Measurements from ENCODE around the gene BCOR.

Gene BCOR

DNA sequence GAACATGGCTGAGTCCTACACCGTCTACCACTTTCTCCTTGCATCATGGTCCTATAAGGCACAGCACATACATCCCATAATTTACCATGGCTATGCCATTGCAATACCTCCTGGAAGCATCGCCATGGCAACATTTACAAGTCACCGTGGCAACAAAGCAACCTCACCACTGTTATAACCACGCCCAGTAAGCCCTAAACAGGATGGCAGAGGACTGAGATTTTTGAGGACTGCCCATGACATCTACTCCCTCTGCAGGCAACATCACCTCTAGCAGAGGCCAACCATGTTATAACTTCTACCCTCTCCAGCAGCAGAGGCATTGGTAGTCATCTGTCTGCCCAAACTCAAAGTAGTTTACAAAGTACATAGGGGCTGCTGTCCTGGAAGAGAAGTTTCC is 29.7 kb downstream of the BCOR start:
- Histone ChIP-seq H3K36me3 (peaks cover 62 to 92% (median 72%) of the 10 kb centered on the region in 11 experiments), H3K9ac (no peak overlapping the region), H3K4me1 (peaks cover 29 to 56% (median 51%) of the 10 kb centered on the region in 10 experiments), H3K27ac (no peak overlapping the region), H3K4me2 (peak overlapping the region in 3 of 11 experiments; percentile 0 to 8 (median 3); a peak in 3 of 22 replicates), H3K9me3 (replicated peaks in 1 of 11) (peaks cover 0 to 6% (median 0%) of the 10 kb centered on the region in 11 experiments; a peak in 1 of 22 replicates), H3K4me3 (no peak overlapping the region), H4K20me1 (peaks cover 80 to 99% (median 89%) of the 10 kb centered on the region in 11 experiments; a peak in 21 of 22 replicates), H3K27me3 (no peaks in the 10 kb centered on the region)
- no peak for TF ChIP-seq Cebpa-rat (IDR thresholded peaks at IDR 0.05)

- 0 out of 22 replicates have a peak, but pooled peaks cover 0 to 6% (median 0%) of the 10 kb centered on the region in 11 experiments for H3K9me3 ChIP-seq (replicated peaks in 1 of 11)
- TF ChIP-seq Cebpa-rat (IDR thresholded peaks at IDR 0.05): no peak
Observed at GRCh38 chrX:40066700-40067099, 31.1 kb downstream of the BCOR start.

GRCh38 chrX:40065296-40066046 is 32.3 kb downstream of the BCOR start:
- no peak for TF ChIP-seq Cebpa-rat (IDR thresholded peaks at IDR 0.05)
- Histone ChIP-seq H3K9ac (no peak overlapping the region), H3K4me2 (peak overlapping the region; percentile 54 to 85 (median 66)), H3K27ac (no peak overlapping the region; a peak in 1 of 22 replicates), H3K9me3 (replicated peaks in 1 of 11) (0 out of 22 replicates have a peak, but pooled peaks cover 0 to 6% (median 0%) of the 10 kb centered on the region in 11 experiments), H4K20me1 (peaks cover 66 to 84% (median 74%) of the 10 kb centered on the region in 11 experiments; a peak in 20 of 22 replicates), H3K27me3 (no peaks in the 10 kb centered on the region), H3K4me1 (peaks cover 29 to 60% (median 54%) of the 10 kb centered on the region in 10 experiments), H3K4me3 (no peak overlapping the region), H3K36me3 (peaks cover 66 to 92% (median 76%) of the 10 kb centered on the region in 11 experiments)

More at GRCh38 chrX:40066700-40067099, 31.1 kb downstream of the BCOR start:
- H3K27me3 ChIP-seq: no peaks in the 10 kb centered on the region
- peaks cover 29 to 60% (median 54%) of the 10 kb centered on the region in 10 experiments for H3K4me1 ChIP-seq
- peaks cover 68 to 89% (median 77%) of the 10 kb centered on the region in 11 experiments; a peak in 20 of 22 replicates for H4K20me1 ChIP-seq
- no peak overlapping the region for H3K9ac ChIP-seq
- H3K27ac ChIP-seq: no peak overlapping the region
- H3K36me3 ChIP-seq: peaks cover 62 to 92% (median 73%) of the 10 kb centered on the region in 11 experiments
- H3K4me2 ChIP-seq: peak overlapping the region; percentile 54 to 85 (median 66); a peak in 14 of 22 replicates
- H3K4me3 ChIP-seq: no peak overlapping the region

DNA sequence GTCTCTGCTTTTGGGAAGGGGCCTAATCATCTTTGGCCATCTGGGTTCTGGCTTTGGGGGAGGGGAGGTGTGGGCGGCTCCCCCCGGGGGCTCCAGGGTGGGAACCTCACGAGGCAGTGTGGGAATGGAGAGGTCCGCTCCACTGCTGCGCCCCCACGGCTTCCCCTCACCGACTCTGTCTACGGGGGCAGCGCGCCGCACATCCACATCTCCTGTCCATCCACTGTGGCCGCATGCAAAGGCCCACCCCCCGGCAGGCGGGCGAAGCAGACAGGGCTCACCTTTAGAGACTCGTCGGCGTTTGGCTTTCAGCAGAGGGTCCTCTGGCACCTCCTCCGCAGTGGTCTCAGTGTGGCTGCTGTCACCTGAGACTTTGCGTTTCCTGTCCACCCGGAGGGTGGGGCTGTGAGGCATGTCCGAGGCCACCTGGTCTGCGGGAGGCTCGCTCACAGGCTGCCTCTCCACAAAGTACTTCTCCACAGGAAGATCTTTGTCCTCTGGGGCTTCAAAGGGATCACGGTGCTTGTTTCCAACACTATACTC is 33.6 kb downstream of the BCOR start:
- peak overlapping the region; percentile 54 to 85 (median 66); a peak in 20 of 22 replicates for H3K4me2 ChIP-seq
- peaks cover 66 to 92% (median 76%) of the 10 kb centered on the region in 11 experiments for H3K36me3 ChIP-seq
- no peak for TF ChIP-seq Cebpa-rat (IDR thresholded peaks at IDR 0.05)

DNA sequence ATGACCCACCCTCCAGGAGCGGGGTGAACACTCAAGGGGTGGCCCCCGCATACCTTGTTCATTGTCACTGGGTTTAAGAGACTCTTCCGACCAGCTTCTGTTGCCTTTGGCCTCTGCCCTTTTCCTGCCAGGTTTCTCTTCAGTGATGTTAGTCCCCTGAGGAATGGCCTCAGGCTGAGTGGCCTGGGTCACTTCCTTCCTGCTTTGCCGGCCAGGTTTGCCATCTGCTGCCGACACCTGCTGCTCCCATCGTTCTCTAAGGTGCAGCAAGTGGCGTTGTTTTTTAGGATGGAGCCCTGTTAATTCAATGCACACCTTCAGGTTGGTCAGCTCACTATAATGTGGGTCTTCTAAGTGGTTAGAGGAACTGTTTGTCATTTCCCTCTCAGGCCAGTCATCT is 34.2 kb downstream of the BCOR start:
- Histone ChIP-seq H3K36me3 (peaks cover 66 to 92% (median 76%) of the 10 kb centered on the region in 11 experiments), H3K4me3 (no peak overlapping the region), H4K20me1 (peaks cover 47 to 70% (median 60%) of the 10 kb centered on the region in 11 experiments; a peak in 20 of 22 replicates)

More for the DNA sequence above, 33.6 kb downstream of the BCOR start:
- Histone ChIP-seq H3K4me1 (peaks cover 29 to 60% (median 54%) of the 10 kb centered on the region in 10 experiments), H3K4me3 (no peak overlapping the region), H3K27me3 (no peaks in the 10 kb centered on the region), H4K20me1 (peaks cover 52 to 76% (median 66%) of the 10 kb centered on the region in 11 experiments; a peak in 20 of 22 replicates), H3K27ac (peak overlapping the region in 2 of 11 experiments; percentile 12 to 28; a peak in 2 of 22 replicates), H3K9me3 (replicated peaks in 1 of 11) (0 out of 22 replicates have a peak, but pooled peaks cover 0 to 6% (median 0%) of the 10 kb centered on the region in 11 experiments), H3K9ac (no peak overlapping the region)

DNA sequence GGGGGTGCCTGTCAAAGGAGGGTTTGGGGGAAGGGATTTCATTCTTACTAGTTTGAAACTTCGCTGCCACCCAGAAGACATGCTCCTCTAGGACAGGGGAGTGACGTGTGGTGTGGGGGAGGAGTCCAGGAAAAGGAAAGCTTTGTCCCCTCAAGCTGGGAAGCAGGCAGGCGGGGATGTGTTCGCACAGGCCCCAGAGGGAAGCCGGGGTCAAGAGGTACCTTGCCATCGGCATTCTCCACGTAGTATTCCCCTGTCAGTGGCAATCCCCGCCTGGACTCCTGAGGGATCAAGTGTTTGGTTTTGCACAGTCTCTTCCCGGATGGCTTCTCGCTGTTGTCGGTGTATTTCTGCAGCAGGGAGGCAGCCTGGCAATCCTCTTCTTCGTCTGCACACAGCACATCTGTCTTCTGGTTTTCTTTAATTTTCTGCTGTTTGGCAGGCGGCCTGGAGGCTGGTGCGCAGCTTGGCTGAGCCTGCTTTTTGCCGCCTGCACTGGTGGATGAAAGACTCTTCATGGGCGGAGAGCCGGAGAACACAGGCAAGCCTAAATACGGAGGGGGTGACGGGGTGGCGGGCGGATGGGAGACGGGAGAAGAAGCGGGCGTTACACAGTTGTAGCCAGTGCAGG is 35.1 kb downstream of the BCOR start:
- Histone ChIP-seq H4K20me1 (peaks cover 38 to 67% (median 51%) of the 10 kb centered on the region in 11 experiments; a peak in 20 of 22 replicates), H3K27me3 (no peaks in the 10 kb centered on the region), H3K4me1 (peaks cover 29 to 52% (median 46%) of the 10 kb centered on the region in 10 experiments), H3K4me2 (peak overlapping the region in 1 of 11 experiments; percentile 85; a peak in 1 of 22 replicates), H3K27ac (0 out of 22 replicates have a peak overlapping the region, but pooled peaks of 1 of the 11 experiments have one; percentile 7), H3K9ac (no peak overlapping the region), H3K4me3 (no peak overlapping the region), H3K36me3 (peaks cover 69 to 92% (median 75%) of the 10 kb centered on the region in 11 experiments), H3K9me3 (replicated peaks in 1 of 11) (peaks cover 0 to 7% (median 0%) of the 10 kb centered on the region in 11 experiments; a peak in 1 of 22 replicates)
- TF ChIP-seq Cebpa-rat (IDR thresholded peaks at IDR 0.05): no peak

More for the DNA sequence above, 34.2 kb downstream of the BCOR start:
- H3K4me1 ChIP-seq: peaks cover 29 to 59% (median 52%) of the 10 kb centered on the region in 10 experiments
- no peak for TF ChIP-seq Cebpa-rat (IDR thresholded peaks at IDR 0.05)
- H3K27me3 ChIP-seq: no peaks in the 10 kb centered on the region
- H3K9me3 ChIP-seq (replicated peaks in 1 of 11): 0 out of 22 replicates have a peak, but pooled peaks cover 0 to 6% (median 0%) of the 10 kb centered on the region in 11 experiments
- H3K9ac ChIP-seq: peak overlapping the region in 1 of 11 experiments; percentile 1; a peak in 1 of 22 replicates
- H3K4me2 ChIP-seq: peak overlapping the region in 9 of 11 experiments; percentile 10 to 85 (median 69); a peak in 16 of 22 replicates
- peak overlapping the region in 2 of 11 experiments; percentile 10 to 14; a peak in 1 of 22 replicates for H3K27ac ChIP-seq

GRCh38 chrX:40061871-40062524 is 35.8 kb downstream of the BCOR start:
- Histone ChIP-seq H3K4me3 (no peak overlapping the region), H3K9me3 (replicated peaks in 1 of 11) (peaks cover 0 to 9% (median 0%) of the 10 kb centered on the region in 11 experiments; a peak in 3 of 22 replicates), H3K4me2 (no peak overlapping the region), H4K20me1 (peaks cover 31 to 66% (median 45%) of the 10 kb centered on the region in 11 experiments; a peak in 20 of 22 replicates), H3K9ac (no peak overlapping the region), H3K4me1 (peaks cover 27 to 46% (median 40%) of the 10 kb centered on the region in 10 experiments), H3K27ac (no peak overlapping the region), H3K27me3 (no peaks in the 10 kb centered on the region), H3K36me3 (peaks cover 69 to 92% (median 77%) of the 10 kb centered on the region in 11 experiments)
- TF ChIP-seq Cebpa-rat (IDR thresholded peaks at IDR 0.05): no peak

DNA sequence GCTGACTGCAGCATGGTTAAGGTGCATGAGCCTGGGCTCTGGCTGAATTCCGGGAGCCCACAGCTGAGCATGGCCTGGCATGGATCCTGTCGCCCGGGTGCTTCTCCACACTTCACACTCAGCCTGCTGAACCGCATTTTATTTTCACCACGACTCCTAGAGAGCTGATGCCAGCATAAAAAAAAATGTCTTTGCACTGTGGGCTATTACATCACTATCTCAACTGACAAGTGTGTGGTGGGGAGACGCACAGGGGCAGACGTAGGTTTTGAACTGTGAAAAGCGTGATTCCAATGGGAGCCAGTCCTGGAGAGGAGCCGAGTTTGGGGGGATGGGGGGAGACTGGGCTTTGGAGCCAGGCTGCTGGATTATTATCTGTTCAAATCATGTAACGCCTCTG is 36.8 kb downstream of the BCOR start:
- Histone ChIP-seq H3K4me3 (no peak overlapping the region), H3K27me3 (no peaks in the 10 kb centered on the region), H3K4me1 (peaks cover 20 to 43% (median 34%) of the 10 kb centered on the region in 10 experiments), H3K9me3 (replicated peaks in 1 of 11) (peaks cover 0 to 18% (median 4%) of the 10 kb centered on the region in 11 experiments; a peak in 9 of 22 replicates), H3K36me3 (peaks cover 78 to 95% (median 86%) of the 10 kb centered on the region in 11 experiments), H3K4me2 (no peak overlapping the region), H4K20me1 (peaks cover 21 to 56% (median 37%) of the 10 kb centered on the region in 11 experiments; a peak in 20 of 22 replicates), H3K27ac (no peak overlapping the region), H3K9ac (no peak overlapping the region)
- no peak for TF ChIP-seq Cebpa-rat (IDR thresholded peaks at IDR 0.05)

All from BLaER1 treated with 17β-estradiol and CSF1 and Interleukin-3, amounts not matched to agents 10 nM and 100 nM (cell line).